AG09309 (cell line): Measurements from ENCODE around the gene FRAT1.

Experiments used
- DNase-seq: peaks from one replicate; pipeline ENCODE4 v3.0.0-alpha.2; 2010; ENCODE audit warnings: low read depth
- H3K4me3 ChIP-seq: 2 replicates; pipeline ENCODE4 v1.5.1; 2011; ENCODE audit warnings: mild to moderate bottlenecking, low read depth, low read length, moderate library complexity; ENCODE audit not compliant: control insufficient read depth
- TF ChIP-seq, protein P1 (sequence below): IDR thresholded peaks from 2 replicates; pipeline ENCODE4 v1.5.1; 2011; ENCODE audit warnings: mild to moderate bottlenecking, low read depth, low read length, inconsistent platforms; ENCODE audit not compliant: insufficient read depth, control insufficient read depth; ENCODE audit errors: missing control alignments

The FRAT1 gene

DNA sequence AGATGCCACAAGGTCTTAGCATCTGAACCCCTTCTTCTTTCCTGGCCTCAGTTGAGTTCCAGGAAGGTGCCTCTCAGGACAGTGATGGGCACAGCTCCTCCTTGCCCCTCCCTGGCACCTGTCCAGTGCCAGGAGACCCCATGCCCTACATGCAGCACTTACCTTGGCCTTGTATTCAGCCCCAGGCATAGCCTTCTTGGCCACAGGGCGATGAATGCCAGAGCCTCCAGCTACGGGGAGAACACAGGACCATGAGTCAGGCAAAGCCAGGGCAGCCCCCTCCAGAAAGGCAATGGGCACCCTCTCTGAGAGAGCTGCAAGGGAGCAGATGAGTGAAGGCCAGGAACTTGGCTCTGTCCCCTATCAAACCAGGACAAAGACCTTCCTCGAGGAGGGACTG is 39.7 kb downstream of the FRAT1 start:
- H3K4me3 ChIP-seq = no peak overlapping the region
- TF ChIP-seq, protein P1, sequence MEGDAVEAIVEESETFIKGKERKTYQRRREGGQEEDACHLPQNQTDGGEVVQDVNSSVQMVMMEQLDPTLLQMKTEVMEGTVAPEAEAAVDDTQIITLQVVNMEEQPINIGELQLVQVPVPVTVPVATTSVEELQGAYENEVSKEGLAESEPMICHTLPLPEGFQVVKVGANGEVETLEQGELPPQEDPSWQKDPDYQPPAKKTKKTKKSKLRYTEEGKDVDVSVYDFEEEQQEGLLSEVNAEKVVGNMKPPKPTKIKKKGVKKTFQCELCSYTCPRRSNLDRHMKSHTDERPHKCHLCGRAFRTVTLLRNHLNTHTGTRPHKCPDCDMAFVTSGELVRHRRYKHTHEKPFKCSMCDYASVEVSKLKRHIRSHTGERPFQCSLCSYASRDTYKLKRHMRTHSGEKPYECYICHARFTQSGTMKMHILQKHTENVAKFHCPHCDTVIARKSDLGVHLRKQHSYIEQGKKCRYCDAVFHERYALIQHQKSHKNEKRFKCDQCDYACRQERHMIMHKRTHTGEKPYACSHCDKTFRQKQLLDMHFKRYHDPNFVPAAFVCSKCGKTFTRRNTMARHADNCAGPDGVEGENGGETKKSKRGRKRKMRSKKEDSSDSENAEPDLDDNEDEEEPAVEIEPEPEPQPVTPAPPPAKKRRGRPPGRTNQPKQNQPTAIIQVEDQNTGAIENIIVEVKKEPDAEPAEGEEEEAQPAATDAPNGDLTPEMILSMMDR = no peak
- DNase-seq = no peak

DNA sequence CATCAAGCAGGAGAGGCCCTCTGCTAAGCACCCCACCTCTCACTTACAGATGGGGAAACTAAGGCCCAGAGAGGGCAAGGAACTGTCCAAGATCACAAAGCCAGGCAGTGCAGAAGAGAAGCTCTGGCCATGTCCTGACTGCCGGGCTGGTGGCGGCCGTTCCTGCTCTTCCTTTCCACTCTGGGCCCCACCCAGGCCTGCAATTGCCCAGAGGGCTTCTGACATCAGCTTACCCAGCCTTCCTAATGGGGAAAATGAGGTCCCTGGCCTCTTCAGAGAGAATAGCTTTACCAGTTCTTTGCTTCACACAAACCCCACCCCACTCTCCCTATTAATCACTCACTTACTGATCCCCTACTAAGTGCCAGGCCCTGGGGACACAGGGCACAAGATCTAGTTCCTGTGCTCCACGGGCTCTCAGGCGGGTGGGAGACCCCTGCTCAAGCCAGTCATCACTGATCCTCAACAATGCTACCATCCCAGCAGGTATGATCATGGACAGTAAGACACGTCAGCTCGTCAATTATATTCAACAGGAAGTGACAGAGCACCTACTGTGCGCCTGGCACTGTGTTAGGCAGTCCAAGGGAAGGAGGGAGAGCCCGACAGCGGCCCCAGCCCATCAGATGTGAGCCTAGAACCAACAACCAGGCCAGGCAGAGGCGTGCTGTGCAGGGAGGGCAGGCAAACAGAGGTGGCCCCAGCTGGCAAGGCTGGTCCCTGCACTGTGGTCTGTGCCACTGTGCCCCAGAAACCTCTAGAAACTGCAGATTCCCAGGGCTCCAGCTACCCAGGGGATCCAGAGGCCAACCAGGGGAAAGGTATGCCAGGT is 41.9 kb downstream of the FRAT1 start:
- DNase-seq = no peak
- TF ChIP-seq, protein P1 = no peak
- no peak overlapping the region for H3K4me3 ChIP-seq

DNA sequence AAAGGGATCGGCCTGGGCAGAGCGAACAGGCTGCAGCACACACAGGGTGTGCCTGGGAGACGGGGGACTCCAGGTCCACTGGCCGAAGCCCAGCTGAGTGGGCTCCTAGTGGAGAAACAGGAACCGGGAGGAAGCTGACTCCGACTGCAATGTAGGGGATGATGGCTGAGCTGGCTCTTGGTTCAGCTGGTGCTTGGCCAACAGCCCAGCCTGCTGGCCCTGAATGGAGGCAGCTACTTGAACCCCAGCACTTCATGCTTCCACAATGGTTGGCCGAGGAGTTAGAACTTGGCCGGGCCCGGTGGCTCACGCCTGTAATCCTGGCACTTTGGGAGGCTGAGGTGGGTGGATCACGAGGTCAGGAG is 42.4 kb downstream of the FRAT1 start:
- H3K4me3 ChIP-seq = no peak overlapping the region
- TF ChIP-seq, protein P1 = no peak
- DNase-seq = no peak

DNA sequence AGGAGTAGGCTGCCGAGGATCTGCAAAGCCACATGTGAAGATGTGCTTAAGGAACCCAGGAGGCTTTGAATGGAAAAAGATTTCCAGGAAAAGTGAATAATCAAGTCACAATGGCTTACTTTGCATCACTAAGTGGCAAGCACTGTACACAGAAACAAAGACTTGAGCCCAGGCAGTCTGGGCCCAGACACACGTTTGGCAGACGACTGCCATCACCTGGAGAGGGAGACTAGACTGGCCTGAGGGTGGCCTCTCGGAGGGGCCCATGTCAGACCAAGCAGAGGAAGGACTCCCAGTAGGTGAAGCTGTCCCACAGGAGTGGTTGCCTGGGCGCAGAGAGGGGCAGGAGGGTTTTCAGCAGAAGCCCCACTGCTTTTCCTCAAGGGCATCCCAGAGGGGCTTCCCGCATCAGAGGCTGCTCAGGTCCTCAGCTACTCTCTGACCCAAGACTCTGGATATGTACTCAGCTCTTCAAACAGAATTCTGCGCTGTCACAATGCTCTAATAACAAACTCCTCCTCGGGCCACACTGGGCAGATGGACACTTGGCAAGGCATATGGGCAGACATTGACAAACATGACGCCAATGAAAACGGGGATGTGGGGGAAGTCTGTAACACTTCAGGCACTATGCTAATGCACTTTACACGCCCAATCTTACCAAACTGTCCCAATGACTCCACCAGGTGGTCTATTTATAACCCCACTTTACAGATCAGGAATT is 43.4 kb downstream of the FRAT1 start:
- no peak for DNase-seq

DNA sequence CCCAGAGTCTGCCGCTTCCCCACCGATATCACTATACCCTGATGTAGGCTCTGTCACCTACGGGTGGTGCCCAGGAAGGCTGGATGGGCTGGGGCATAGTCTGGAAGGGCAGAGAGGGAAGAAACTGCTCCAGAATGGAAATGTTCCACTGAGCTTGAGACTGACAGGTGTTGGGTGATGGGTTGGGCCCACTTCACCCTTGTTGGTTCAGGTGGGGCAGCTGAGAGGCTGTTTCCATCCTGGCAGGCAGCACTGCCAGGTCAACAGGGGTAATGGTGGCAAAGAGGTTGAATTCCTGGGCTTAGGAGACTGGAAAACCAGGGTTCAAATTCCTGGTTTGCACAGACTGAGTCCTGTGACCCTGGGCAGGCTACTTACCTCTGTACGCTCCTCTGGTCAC is 44.0 kb downstream of the FRAT1 start:
- TF ChIP-seq, protein P1 = no peak
- no peak for DNase-seq
- no peak overlapping the region for H3K4me3 ChIP-seq

More for the DNA sequence above, 43.4 kb downstream of the FRAT1 start:
- no peak overlapping the region for H3K4me3 ChIP-seq
- TF ChIP-seq, protein P1 = no peak

DNA sequence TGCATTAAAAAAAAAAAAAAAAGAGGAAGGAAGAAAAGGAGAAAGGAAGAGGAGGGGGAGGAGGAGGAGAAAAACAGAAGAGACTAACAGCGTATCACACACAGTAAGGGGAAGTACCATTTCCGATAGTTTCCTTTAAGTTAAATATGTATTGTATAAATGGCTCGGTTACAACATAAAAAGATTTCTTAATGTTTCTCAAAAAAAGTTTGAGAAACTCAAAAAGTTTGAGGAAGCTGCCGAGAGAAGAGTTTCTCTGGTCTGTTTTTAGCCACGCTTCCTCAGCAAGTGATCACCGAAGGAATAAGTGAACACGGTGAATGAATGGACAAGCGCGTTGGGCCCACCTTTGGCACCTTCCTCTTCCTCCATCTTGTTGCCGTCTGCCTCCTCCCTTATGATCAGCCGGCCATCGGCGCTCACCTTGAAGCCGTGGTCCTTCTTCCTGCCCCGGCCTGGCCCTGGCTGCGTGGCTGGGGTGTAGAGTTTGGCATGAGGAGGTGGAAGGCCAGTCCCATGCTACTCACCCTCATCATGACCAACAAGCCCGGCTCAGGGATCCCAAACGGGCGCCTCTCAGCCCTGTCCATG is 46.8 kb downstream of the FRAT1 start:
- TF ChIP-seq, protein P1 = no peak
- no peak overlapping the region for H3K4me3 ChIP-seq
- DNase-seq = no peak
